BJ (cell line): ENCODE results near the gene MARCHF9. TPM values are rescaled to one million over a fixed set of nuclear protein-coding genes. Genes with fewer than 3 reads are reported as not detected.
A peak's percentile ranks its signal among the peaks of the same experiment; 100 is the strongest.

ENCODE experiments used
- CTCF ChIA-PET: fragments of 350-600 bp; formaldehyde crosslinking; extraction: SDS; loops from one replicate; lab custom pipeline; 2021; ENCODE audit warnings: antibody characterized with exemption, inconsistent platforms; lab: Yijun Ruan, JAX
- POLR2A ChIA-PET: fragments of 300-600 bp; sonication (Branson Sonifier 250); formaldehyde crosslinking; extraction: SDS; loops from one replicate; lab custom pipeline; 2021; ENCODE audit warnings: antibody characterized with exemption; lab: Charles Lee
- DNase-seq: peaks from one replicate; pipeline ENCODE4 v3.0.0-alpha.2; 2011; ENCODE audit warnings: low read depth
- H3K27me3 ChIP-seq: 2 replicates; pipeline ENCODE4 v1.6.0; 2011; ENCODE audit warnings: low read length; ENCODE audit not compliant: control insufficient read depth, insufficient read depth
- H3K36me3 ChIP-seq: 2 replicates; pipeline ENCODE4 v1.5.1; 2011; ENCODE audit warnings: low read length; ENCODE audit not compliant: control insufficient read depth, insufficient read depth
- H3K4me3 ChIP-seq: 2 replicates; pipeline ENCODE4 v1.5.1; 2011; ENCODE audit warnings: low read depth, mild to moderate bottlenecking, control low read depth, low read length
- CTCF ChIP-seq: IDR thresholded peaks from 2 replicates; pipeline ENCODE4 v1.5.1; 2011; ENCODE audit warnings: low read depth, mild to moderate bottlenecking, control low read depth, inconsistent platforms, low read length, moderate library complexity; ENCODE audit not compliant: insufficient read depth
- polyA plus RNA-seq: library from polyadenylated mRNA; depleted of rRNA; stranded (reverse); fragments of >200 nt; gene quantifications from 2 replicates; pipeline ENCODE4 v1.2.3, GENCODE V29; 2011

Gene MARCHF9
- polyA plus RNA-seq, 1 experiment = 6.2 TPM

- Histone ChIP-seq H3K4me3 (peak overlapping the region; percentile 52), H3K36me3 (no peaks in the 10 kb centered on the region; the same call in 1 of the 2 replicates), H3K27me3 (peaks cover 6% of the 10 kb centered on the region)
- POLR2A ChIA-PET = no interaction called here
- TF ChIP-seq CTCF = no peak
- CTCF ChIA-PET = interaction anchor here (0.5 to 2.3 kb wide), 6 partner anchors 11 to 1899 kb away, joined by 3 to 12 read pairs (median 3); partner anchors contain the start of gene CYP27B1
- DNase-seq = no peak
Observed at GRCh38 chr12:57755454-57756372, 810 bp downstream of the MARCHF9 start.

- CTCF ChIA-PET = interaction anchor here (0.6 to 2.3 kb wide), 7 partner anchors 10 to 1900 kb away, joined by 3 to 12 read pairs (median 3); partner anchors contain the start of genes CYP27B1 and TSFM
- Histone ChIP-seq H3K36me3 (no peaks in the 10 kb centered on the region; the same call in 1 of the 2 replicates), H3K27me3 (peaks cover 6% of the 10 kb centered on the region), H3K4me3 (no peak overlapping the region)
- peak; percentile 54 for TF ChIP-seq CTCF
- DNase-seq = no peak
- POLR2A ChIA-PET = no interaction called here
Observed at GRCh38 chr12:57756406-57757341, 1.8 kb downstream of the MARCHF9 start.

- H3K4me3 ChIP-seq = no peak overlapping the region
- no peak for DNase-seq
- no peak for TF ChIP-seq CTCF
- CTCF ChIA-PET = interaction anchor here (2.3 kb wide), 1 partner anchor 9 kb away, joined by 12 read pairs; the partner anchor contains the start of gene CYP27B1
- H3K36me3 ChIP-seq = no peaks in the 10 kb centered on the region; the same call in 1 of the 2 replicates
- H3K27me3 ChIP-seq = peaks cover 6% of the 10 kb centered on the region
- POLR2A ChIA-PET = no interaction called here
Observed at GRCh38 chr12:57757771-57758170, 2.9 kb downstream of the MARCHF9 start.

- POLR2A ChIA-PET = no interaction called here
- no peaks in the 10 kb centered on the region; the same call in 1 of the 2 replicates for H3K36me3 ChIP-seq
- no peak for DNase-seq
- H3K4me3 ChIP-seq = no peak overlapping the region
- H3K27me3 ChIP-seq = peaks cover 6% of the 10 kb centered on the region
- TF ChIP-seq CTCF = no peak
- CTCF ChIA-PET = interaction anchor here (1.0 to 1.8 kb wide), 3 partner anchors 14 to 32 kb away, joined by 3 to 5 read pairs (median 4); partner anchors contain the start of gene TSPAN31
Observed at GRCh38 chr12:57758552-57759359, 3.9 kb downstream of the MARCHF9 start.
